T-helper 2 cell treated with Interferon-gamma antibody and Interleukin-4, amounts not matched to agents 100 ng/mL and 5 ng/mL, for 36 hours (primary cell): Measurements from ENCODE around the gene FREM2. TPM values are rescaled to one million over a fixed set of nuclear protein-coding genes. Genes with fewer than 3 reads are reported as not detected.

Source experiments
- intact Hi-C: fragments of 100-400 bp; cut with micrococcal nuclease; formaldehyde crosslinking; loops from one replicate; pipeline ENCODE4 v1.15.1; 2023
- total RNA-seq: library from RNA; stranded (reverse); gene quantifications from 2 replicates; pipeline ENCODE4 v1.2.3, GENCODE V29; 2022

FREM2 gene
- total RNA-seq, 1 donor from 2014 or later: 0.02 TPM

- intact Hi-C loops: no loop called here
These were observed 208.2 kb downstream of the FREM2 start for GRCh38 chr13:38895075-38895474.

DNA sequence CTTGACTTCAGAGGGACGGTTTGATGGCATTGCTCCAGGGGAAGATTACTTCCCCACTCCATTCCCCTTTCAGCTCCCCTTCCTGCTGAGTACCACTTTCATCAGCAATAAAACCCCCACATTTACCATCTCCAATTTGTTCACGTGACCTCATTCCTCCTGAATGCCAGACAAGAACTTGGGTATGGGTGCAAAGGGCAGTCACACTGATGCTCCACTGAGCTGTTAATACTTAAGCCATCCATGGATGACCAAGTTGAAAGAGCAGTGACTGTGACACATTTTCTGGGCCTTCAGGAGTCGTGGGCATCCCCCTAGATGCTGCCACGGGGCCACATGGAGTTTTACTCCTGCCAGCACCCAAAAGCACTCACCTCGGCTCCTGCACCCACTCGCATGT lies 210.6 kb downstream of the FREM2 start:
- intact Hi-C loops: no loop called here

- intact Hi-C loops: no loop called here
These were observed 211.6 kb downstream of the FREM2 start for GRCh38 chr13:38898481-38898880.

DNA sequence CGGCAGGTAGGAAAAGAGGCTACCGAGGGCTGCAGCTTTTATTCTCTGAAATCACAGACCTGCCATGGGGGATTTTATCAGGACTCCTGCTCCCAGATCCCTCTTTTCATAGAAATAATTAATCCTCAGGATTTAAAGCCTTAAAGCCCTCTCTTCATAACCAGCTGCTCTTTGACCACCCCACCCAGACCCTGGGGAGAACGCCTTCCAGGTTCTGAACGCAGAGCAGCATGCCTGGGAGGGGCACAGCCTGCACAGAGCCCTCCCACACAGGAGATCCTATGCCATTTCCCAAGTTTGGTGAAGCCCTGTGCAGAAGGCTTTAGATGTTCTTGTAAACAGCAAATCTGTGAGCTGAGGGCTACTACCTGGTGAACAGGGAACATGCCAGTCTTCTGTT lies 212.7 kb downstream of the FREM2 start:
- intact Hi-C loops: no loop called here

DNA sequence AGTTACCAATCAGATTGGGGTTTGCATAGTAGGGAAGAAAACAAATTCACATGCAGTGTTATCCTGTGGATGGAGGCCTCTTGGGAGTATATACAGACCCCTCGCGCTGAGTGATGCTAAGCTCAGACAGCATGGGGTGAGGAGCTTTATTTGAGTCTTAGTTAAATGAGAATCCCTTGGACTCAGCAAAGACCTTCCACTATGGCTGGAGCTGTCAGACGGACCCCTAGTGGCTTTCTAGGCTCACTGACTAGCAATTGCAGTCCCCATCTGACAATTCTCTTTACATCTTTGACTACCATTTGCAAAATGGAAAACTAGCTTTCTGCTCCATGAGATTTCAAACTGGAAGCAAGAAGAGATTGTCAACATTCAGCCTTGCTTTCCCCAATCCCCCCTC lies 213.3 kb downstream of the FREM2 start:
- intact Hi-C loops: no loop called here

GRCh38 chr13:38902551-38902950 lies 215.7 kb downstream of the FREM2 start:
- intact Hi-C loops: no loop called here

DNA sequence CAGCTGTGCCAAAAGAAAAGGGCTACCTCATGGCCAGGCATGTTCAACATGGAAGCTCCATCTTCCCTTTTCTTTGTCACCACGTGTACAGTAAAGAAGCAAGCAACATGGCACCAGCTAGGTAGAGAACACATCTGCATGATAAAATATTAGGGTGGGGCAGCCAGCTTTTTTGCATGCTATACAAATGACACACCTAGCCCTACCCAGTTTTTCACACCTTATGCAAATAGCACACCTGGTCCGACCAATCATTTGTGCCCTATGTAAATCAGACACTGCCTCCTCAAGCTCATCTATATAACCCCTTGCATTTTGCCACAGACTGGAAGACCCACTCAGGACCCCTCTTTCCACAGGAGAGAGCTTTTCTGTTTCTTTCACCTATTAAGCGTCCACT lies 218.2 kb downstream of the FREM2 start:
- intact Hi-C loops: no loop called here

DNA sequence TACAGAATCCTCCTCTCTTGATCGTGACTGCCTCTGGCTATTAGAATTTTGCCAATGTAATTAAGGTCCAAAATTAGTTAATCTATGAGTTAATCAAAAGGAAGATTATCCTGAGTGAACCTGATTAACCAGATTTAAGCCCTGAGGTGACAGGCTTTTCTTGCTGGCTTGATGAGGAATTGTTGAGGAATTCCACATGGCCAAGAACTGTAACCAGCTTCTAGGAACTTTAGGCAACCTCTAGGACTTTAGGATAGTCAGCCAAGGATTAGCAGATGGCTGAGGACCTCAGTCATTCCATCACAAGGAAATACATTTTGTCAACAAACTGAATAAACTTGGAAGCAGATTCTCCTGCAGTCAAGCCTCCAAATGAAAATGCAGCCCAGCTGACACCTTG lies 219.0 kb downstream of the FREM2 start:
- intact Hi-C loops: no loop called here

DNA sequence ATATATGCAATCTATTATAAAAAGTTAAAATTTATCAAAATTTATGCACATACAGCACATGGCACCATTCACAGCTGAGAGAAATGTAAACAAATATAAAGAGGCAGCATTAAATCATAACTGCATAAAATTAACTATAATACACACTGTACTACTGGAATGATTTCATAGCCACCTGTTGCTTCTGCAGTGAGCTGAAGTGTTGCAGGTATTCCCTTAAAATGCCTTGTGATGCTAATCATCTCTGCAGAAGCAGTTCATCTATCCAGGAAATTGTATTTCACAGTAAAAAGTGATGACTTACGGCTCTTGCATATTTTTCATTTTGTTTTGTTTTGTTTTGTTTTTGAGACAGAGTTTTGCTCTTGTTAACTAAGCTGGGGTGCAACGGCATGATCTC lies 221.7 kb downstream of the FREM2 start:
- intact Hi-C loops: no loop called here

DNA sequence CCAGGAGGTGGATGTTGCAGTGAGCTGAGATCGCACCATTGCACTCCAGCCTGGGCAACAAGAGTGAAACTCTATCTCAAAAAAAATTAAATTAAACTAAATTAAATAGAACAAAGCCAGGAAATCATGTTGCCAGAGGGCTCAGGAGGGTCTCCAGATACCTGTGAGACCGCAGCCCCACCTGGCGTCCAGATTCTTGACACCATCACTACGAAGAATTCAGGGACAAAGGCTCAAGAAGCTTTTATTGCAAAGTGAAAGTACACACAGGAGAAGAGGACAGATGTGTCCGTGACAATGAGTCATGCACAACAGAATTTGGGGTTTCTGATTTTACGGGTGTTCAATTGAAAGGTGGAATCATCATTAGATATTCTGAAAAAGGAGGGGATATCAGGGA lies 227.2 kb downstream of the FREM2 start:
- intact Hi-C loops: no loop called here

GRCh38 chr13:38921081-38921480 lies 234.2 kb downstream of the FREM2 start:
- intact Hi-C loops: no loop called here

DNA sequence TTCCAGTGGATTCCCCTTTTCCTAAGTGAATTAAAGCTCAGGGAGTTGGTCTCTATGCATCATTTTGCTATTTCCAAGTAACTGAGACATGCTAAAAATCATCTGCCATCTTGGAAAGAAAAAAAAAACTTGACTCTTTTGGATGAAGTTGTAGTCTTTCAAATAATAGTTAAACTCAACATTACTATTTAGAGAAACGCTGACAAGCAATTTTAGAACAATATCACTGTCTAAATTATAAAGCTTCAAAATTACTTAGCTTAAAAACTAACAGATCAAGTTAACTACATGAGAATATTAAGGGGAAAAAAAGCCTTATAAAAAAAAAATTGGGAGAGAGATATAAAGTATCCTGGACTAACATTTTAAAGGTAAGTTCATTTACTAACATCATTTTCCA lies 235.3 kb downstream of the FREM2 start:
- intact Hi-C loops: no loop called here

DNA sequence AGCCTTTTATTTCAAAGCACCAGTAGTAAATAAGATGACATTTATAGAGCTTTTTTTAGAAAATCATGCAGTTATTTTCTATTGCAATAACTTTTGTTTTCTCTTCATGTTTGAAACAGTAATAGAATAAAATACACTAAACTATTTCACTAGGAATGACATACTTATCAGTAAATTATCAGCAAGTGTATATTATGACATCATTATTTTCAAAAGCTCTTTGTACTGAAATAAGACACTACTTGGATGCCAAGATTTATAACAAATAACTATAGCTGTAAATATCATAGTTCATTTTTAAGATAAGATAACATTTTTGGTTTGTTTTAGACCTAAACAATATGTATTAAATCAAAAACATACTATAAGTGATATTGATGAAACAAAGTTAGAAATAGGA lies 246.9 kb downstream of the FREM2 start:
- intact Hi-C loops: no loop called here
